ENCODE measurements around the gene WTIP. TPM values are rescaled to one million over a fixed set of nuclear protein-coding genes. Genes with fewer than 3 reads are reported as not detected.
"Not testable (repeated sequence)": the region's sequence is repeated elsewhere in the genome, so short reads cannot be mapped to it uniquely, and the experiment has no call there.

Gene WTIP
- total RNA-seq, 2 donors from 2014 or later = 45.4 to 48.6 TPM

GRCh38 chr19:34508540-34508939, 27.0 kb downstream of the WTIP start:
- H3K27ac Mint-ChIP-seq = no peak overlapping the region
- peak; percentile 21 for TF ChIP-seq CTCF (conservative IDR thresholded peaks at IDR 0.05)
- peaks cover 6% of the 10 kb centered on the region for H3K27me3 Mint-ChIP-seq (ENCODE audit: insufficient read depth)
- peaks cover 9% of the 10 kb centered on the region for H3K9me3 ChIP-seq (ENCODE audit: control insufficient read depth, low read length)
- 80 to 89% methylated on average over 2 to 8 of the region's 9 CpGs for WGBS, 2 experiments (ENCODE audit: insufficient coverage in 1 of 2, insufficient read length in 1 of 2)
- no peaks in the 10 kb centered on the region for H3K36me3 ChIP-seq (ENCODE audit: control insufficient read depth, insufficient read depth, low read length)
- H3K4me3 ChIP-seq (ENCODE audit: low read length) = no peak overlapping the region
- H3K27me3 ChIP-seq (ENCODE audit: control insufficient read depth, insufficient read depth, low read length, poor library complexity, severe bottlenecking) = no peaks in the 10 kb centered on the region
- H3K4me1 Mint-ChIP-seq = peaks cover 7% of the 10 kb centered on the region
- H3K9me3 Mint-ChIP-seq = peaks cover 22% of the 10 kb centered on the region
- H3K4me1 ChIP-seq (ENCODE audit: control insufficient read depth, insufficient read depth, low read length) = no peaks in the 10 kb centered on the region
- H3K9ac ChIP-seq (ENCODE audit: extremely low read depth, low read length, poor library complexity, severe bottlenecking) = no peak overlapping the region
- DNase-seq = no peak
- no peak overlapping the region for H3K27ac ChIP-seq (ENCODE audit: low read depth, low read length)
- H3K36me3 Mint-ChIP-seq (ENCODE audit: low read depth) = no peaks in the 10 kb centered on the region
- no peak overlapping the region for H3K4me3 Mint-ChIP-seq

- DNase-seq; H3K4me1 Mint-ChIP-seq; H3K4me3 Mint-ChIP-seq; H3K27ac Mint-ChIP-seq; H3K4me3 ChIP-seq (ENCODE audit: low read length); H3K9me3 ChIP-seq (ENCODE audit: control insufficient read depth, low read length); H3K36me3 ChIP-seq (ENCODE audit: control insufficient read depth, insufficient read depth, low read length); H3K27ac ChIP-seq (ENCODE audit: low read depth, low read length); H3K27me3 Mint-ChIP-seq (ENCODE audit: insufficient read depth); H3K27me3 ChIP-seq (ENCODE audit: control insufficient read depth, insufficient read depth, low read length, poor library complexity, severe bottlenecking); H3K9ac ChIP-seq (ENCODE audit: extremely low read depth, low read length, poor library complexity, severe bottlenecking); H3K4me1 ChIP-seq (ENCODE audit: control insufficient read depth, insufficient read depth, low read length); H3K36me3 Mint-ChIP-seq (ENCODE audit: low read depth): not testable (repeated sequence)
- WGBS, 2 experiments (ENCODE audit: insufficient coverage in 1 of 2, insufficient read length in 1 of 2) = 87 to 100% methylated on average over 1 to 5 of the region's 5 CpGs
- H3K9me3 Mint-ChIP-seq = peaks cover 22% of the 10 kb centered on the region
These were observed 29.3 kb downstream of the WTIP start for GRCh38 chr19:34510904-34511303.

GRCh38 chr19:34512254-34512822, 30.8 kb downstream of the WTIP start:
- Mint-ChIP-seq H3K4me3 (no peak overlapping the region), H3K27ac (no peak overlapping the region), H3K4me1 (no peaks in the 10 kb centered on the region), H3K36me3 (ENCODE audit: low read depth) (no peaks in the 10 kb centered on the region), H3K27me3 (ENCODE audit: insufficient read depth) (peaks cover 6% of the 10 kb centered on the region), H3K9me3 (peaks cover 22% of the 10 kb centered on the region)
- 90 to 92% methylated on average over 15 to 17 of the region's 17 CpGs for WGBS, 2 experiments (ENCODE audit: insufficient coverage in 1 of 2, insufficient read length in 1 of 2)
- Histone ChIP-seq H3K4me1 (ENCODE audit: control insufficient read depth, insufficient read depth, low read length) (no peaks in the 10 kb centered on the region), H3K4me3 (ENCODE audit: low read length) (no peak overlapping the region), H3K9ac (ENCODE audit: extremely low read depth, low read length, poor library complexity, severe bottlenecking) (no peak overlapping the region), H3K36me3 (ENCODE audit: control insufficient read depth, insufficient read depth, low read length) (no peaks in the 10 kb centered on the region), H3K27me3 (ENCODE audit: control insufficient read depth, insufficient read depth, low read length, poor library complexity, severe bottlenecking) (no peaks in the 10 kb centered on the region), H3K9me3 (ENCODE audit: control insufficient read depth, low read length) (peaks cover 9% of the 10 kb centered on the region), H3K27ac (ENCODE audit: low read depth, low read length) (no peak overlapping the region)
- no peak for DNase-seq
- no peak for TF ChIP-seq CTCF (conservative IDR thresholded peaks at IDR 0.05)

- Mint-ChIP-seq H3K27me3 (ENCODE audit: insufficient read depth) (peaks cover 3% of the 10 kb centered on the region), H3K4me1 (no peaks in the 10 kb centered on the region), H3K4me3 (no peak overlapping the region), H3K36me3 (ENCODE audit: low read depth) (no peaks in the 10 kb centered on the region), H3K27ac (no peak overlapping the region), H3K9me3 (peaks cover 22% of the 10 kb centered on the region)
- Histone ChIP-seq H3K36me3 (ENCODE audit: control insufficient read depth, insufficient read depth, low read length) (no peaks in the 10 kb centered on the region), H3K27me3 (ENCODE audit: control insufficient read depth, insufficient read depth, low read length, poor library complexity, severe bottlenecking) (no peaks in the 10 kb centered on the region), H3K9me3 (ENCODE audit: control insufficient read depth, low read length) (peaks cover 9% of the 10 kb centered on the region), H3K9ac (ENCODE audit: extremely low read depth, low read length, poor library complexity, severe bottlenecking) (no peak overlapping the region), H3K4me3 (ENCODE audit: low read length) (no peak overlapping the region), H3K27ac (ENCODE audit: low read depth, low read length) (no peak overlapping the region), H3K4me1 (ENCODE audit: control insufficient read depth, insufficient read depth, low read length) (no peaks in the 10 kb centered on the region)
- no peak for TF ChIP-seq CTCF (conservative IDR thresholded peaks at IDR 0.05)
- 87 to 95% methylated on average over 3 to 6 of the region's 6 CpGs for WGBS, 2 experiments (ENCODE audit: insufficient coverage in 1 of 2, insufficient read length in 1 of 2)
- no peak for DNase-seq
These were observed 32.2 kb downstream of the WTIP start for GRCh38 chr19:34513767-34514166.
